HG02852 (cell line): ENCODE results near the gene ATXN10.

Experiments
- ATAC-seq: cut with Tn5 transposase; IDR thresholded peaks from one replicate; pipeline ENCODE4 v1.9.1; 2021; ENCODE audit warnings: mild to moderate bottlenecking, moderate library complexity; ENCODE audit not compliant: unreplicated experiment

The ATXN10 gene

GRCh38 chr22:45818424-45819085, 146.9 kb downstream of the ATXN10 start:
- no peak for ATAC-seq

GRCh38 chr22:45819305-45819704, 147.7 kb downstream of the ATXN10 start:
- no peak for ATAC-seq

DNA sequence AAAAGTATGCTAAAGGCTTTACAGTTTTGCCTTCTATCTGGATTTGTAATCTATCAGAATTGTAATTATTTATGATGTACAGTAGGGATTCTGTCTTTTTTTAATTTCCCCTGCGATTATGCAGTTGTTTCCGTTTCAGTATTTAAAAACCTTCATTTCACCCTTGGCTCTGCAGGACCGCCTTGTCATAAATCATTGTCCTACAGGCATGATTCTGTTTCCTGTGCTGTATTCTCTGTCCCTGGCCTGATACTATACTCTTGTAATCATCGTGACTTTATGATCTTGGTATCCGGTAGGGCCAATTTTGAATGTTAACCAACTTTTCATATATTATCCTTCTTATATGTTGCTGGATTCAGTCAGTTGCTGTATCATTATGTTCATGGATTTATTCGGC, 151.7 kb downstream of the ATXN10 start:
- ATAC-seq: no peak

DNA sequence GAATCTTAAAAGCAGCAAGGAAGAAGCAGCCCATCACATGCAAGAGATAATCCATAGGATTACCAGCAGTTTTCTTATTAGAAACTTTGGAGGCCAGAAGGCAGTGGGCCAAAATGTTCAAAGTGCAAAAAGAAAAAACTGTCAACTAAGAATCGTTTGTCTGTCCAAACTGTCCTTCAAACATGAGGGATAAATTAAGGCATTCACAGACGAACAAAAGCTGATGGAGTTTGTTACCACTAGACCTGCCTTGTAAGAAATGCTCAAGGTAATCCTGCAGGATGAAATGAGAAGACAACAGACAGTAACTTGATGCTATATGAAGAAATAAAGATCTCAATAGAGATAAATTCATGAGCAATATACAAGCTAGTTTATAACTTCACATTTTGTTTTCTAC, 154.9 kb downstream of the ATXN10 start:
- ATAC-seq: no peak

DNA sequence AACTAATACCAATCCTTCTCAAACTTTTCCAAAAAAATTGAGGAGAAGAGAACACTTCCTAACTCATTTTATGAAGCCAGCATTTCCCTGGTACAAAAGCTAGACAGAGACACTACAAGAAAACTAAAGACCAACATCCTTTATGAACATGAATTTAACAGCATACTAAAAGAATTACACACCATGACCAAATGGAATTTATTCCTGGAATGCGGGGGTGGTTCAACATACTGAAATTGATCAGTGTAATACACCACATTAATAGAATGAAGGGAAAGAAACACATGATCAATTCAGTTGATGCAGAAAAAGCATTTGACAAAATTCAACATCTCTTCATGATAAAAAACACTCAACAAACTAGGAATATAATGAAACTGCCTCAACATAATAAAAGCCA, 157.2 kb downstream of the ATXN10 start:
- ATAC-seq: no peak

- ATAC-seq: no peak
Observed at GRCh38 chr22:45830531-45831245, 159.1 kb downstream of the ATXN10 start.

DNA sequence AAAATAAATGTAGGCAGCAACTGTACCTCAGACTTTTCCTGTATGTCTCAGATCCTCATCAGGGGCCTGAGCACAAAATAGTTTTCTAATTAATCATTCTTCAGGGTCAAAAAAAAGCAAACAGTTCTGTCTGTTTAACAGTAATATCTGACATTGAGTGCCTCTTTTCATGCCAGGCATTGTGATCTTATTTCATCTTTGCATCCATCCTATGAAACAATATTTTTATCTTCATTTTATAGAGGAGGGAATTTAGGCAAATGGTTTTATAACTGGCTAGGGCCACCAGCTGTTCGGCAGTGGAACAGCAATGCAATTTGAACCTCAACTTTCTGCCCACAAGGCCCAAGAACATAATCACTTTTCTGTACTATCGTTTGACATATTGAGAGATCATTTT, 159.8 kb downstream of the ATXN10 start:
- ATAC-seq: no peak

DNA sequence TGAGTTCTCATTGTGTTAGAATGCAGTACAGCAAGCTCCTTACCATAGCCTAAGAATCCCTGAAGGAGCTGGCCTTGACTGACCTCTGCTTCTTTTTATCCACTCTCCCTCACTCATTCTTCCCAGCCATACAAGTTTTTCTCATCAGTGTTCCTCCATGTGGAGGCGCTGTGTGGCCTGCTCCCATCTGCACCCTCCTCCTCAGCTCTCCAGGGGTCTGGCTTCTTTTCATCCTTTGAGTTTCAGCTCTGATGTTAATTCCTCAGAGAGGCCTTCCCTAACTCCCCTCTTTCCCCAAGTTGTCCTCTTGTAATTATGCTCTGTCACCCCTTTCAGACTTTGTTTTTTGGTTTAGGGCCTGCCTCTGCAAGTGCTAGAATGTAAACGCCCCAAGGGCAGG, 160.5 kb downstream of the ATXN10 start:
- no peak for ATAC-seq

DNA sequence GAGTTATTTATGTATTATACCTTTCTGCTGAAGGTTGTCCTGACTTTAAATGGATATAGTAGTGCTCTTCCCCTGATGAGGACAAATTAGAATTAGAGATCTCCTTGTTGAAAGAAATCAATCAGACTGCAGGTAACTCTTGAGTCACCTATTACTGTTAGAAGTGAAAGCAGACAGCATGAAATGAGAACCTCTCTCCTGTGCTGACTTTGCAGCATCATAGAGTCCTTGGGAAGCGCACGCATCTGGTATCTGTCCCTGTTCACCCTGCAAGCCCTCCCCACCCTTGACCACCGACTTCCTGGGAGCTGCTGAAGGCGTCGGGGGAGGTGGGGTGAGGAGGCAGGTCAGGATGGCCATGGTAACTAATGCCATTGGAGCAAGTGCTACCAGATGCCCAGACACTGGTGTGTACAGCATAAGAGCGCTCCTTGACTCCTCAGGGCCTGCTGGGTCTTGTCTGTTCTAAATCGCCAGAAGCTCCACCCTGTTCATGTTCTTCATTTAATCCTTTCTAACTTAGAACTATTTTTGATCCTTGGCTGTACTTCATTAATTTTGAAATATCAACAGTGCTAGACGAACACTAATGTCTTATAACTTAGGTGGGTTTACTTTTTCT, 161.4 kb downstream of the ATXN10 start:
- no peak for ATAC-seq

- ATAC-seq: no peak
Observed at GRCh38 chr22:45833613-45834012, 162.0 kb downstream of the ATXN10 start.

GRCh38 chr22:45834241-45834640, 162.6 kb downstream of the ATXN10 start:
- ATAC-seq: no peak

GRCh38 chr22:45834795-45835194, 163.2 kb downstream of the ATXN10 start:
- ATAC-seq: no peak

DNA sequence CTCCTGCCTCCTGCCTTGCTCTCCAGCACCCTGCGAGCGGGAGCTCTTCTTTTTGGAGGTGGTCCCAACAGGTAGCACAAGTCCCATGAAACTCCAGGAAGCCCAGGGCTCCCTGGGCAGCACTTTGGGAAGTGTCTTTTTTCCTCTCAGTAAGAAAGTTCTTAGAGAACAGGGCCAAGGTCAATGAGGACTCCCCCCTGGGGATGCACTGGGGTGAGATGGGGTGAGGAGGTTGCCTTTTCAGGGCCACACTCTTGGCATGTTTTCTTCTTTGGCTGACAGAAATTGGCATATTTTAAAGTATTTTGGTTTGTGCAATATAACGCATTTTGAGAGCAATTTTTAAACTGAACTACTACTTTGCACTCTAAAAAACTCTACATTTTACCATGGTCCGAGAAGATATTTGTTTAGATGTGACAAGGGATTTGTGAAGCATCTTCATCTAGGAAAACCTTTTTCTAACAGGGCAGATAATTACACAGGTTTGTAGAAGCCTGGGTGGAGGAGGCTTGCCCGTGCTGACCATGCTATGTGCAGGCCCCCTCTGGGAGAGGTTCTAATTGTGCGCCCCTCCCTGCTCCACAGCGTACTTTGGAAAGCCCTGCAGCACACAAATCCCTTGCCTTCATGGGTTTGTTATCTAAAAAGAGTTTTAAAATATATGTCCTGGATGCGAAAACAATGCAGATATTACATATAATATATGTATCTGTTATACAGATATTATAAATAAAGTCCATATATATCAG, 165.0 kb downstream of the ATXN10 start:
- no peak for ATAC-seq

DNA sequence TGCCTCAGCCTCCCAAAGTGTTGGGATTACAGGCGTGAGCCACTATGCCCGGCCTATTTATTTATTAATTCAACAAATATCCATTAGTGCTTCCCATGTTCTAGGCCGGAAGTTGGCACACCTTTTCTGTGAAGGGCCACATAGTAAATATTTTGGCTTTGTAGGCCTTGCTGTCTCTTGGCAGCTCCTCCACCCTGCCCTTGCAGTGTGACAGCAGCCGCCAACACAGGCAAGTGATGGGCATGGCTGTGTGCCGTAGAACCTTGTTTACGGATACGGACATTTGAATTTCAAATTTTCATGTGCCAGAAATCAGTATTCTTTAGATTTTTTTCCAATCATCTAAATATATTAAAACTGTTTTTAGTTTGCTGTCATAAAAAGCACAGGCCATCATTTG, 165.9 kb downstream of the ATXN10 start:
- ATAC-seq: no peak

DNA sequence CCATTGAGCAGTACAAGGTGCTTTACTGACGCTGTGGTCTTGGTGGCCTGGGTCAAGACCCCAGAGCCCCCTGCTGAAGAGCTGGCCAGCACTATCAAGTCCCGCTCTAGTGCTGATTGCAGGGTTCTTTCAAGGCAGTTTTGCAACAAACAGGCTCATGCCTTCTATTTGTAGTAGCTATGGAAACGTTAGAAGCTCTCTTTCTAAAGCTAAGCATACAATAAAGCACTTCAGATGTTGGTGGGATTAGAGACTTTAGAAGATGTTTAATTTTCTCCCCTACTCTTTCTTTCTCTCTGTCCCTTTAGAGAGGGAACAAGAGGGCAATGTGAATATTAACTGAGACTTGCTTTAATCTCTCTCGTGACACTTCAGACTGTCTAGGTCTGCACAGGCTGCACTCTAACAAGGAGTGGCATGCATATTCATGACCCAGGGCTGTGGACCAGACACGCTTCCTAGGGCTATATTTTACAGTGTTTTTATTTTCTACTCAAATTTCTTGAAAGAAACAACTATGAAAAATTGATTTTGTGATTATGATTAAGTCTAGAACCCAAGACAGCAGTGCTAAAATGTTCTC, 166.8 kb downstream of the ATXN10 start:
- no peak for ATAC-seq

- ATAC-seq: no peak
Observed at GRCh38 chr22:45840483-45840882, 168.8 kb downstream of the ATXN10 start.

DNA sequence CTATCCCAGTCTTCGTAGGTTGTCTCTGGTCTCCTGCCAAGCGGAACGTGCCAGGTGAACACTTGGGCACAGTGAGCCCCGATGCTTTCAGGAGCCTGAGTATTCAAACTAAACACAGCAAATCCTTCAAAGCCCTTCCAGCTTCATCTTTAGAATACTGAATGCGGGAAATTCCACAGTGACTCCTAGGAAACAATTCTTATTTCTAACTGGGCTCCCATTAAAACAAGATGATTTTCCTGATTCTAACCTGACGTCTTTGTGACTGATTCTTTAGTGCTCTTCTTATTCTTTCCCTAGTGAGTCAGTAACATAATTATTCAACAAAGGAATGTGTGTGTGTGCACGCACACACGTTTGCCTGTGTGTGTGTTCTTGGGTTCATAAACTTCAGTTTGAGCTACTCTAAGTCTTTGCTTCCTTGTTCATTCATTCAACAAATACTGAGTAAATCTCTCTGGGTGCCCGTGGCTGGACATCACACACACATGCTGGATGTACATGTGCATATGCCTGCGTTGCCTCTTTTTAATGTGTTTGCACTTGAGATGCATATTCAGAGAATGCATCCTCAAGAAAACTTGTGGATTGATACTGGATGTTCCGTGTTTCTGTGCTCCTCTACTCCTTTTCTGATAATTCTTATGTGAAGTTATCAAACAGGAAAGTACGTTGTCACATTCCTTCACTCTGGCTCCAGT, 170.8 kb downstream of the ATXN10 start:
- ATAC-seq: no peak

GRCh38 chr22:45843031-45843430, 171.4 kb downstream of the ATXN10 start:
- ATAC-seq: no peak

GRCh38 chr22:45843986-45844385, 172.4 kb downstream of the ATXN10 start:
- ATAC-seq: no peak

- no peak for ATAC-seq
Observed at GRCh38 chr22:45845076-45845487, 173.4 kb downstream of the ATXN10 start.

DNA sequence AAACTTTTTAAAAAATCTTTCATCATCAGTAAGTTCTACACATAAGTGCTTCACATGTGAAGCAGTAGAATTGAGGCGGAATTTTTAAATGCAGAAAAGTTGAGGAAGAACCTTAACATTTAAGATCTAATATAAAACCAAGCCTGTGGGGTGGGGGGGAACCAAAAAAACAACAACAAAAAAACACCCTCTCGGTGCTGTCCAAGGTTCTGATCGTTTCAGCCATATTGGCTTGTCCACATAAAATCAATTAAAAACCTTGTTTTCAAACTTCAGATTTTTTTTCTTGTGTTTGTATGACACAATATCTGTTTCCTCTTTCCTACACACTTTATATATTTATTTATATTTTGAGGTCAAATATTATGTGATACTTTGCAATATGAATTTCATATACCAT, 175.3 kb downstream of the ATXN10 start:
- ATAC-seq: no peak
